ENCODE data around the gene BIRC7.

Gene BIRC7

GRCh38 chr20:63189322-63189642 is 46.4 kb upstream of the BIRC7 start:
- Histone ChIP-seq H3K9me3 (ENCODE audit: insufficient read depth, low read length) (peaks cover 10% of the 10 kb centered on the region; the same call in 1 of the 2 replicates), H3K9ac (ENCODE audit: insufficient read length, low read depth) (no peak overlapping the region), H3K4me3 (ENCODE audit: insufficient read length, low read depth) (no peak overlapping the region), H3K27me3 (ENCODE audit: insufficient read depth, insufficient read length) (peaks cover 4% of the 10 kb centered on the region), H3K4me1 (ENCODE audit: insufficient read depth, insufficient read length) (no peaks in the 10 kb centered on the region), H3K36me3 (ENCODE audit: insufficient read depth, insufficient read length, low read length) (peaks cover 2% of the 10 kb centered on the region)
- TF ChIP-seq SUZ12 (IDR thresholded peaks at IDR 0.05; ENCODE audit: extremely low read depth, insufficient read depth, insufficient read length) (no peak), YY1 (IDR thresholded peaks at IDR 0.05; ENCODE audit: insufficient read depth, insufficient read length) (no peak)
- no peak for DNase-seq (ENCODE audit: low read depth, low spot score)

- DNase-seq (ENCODE audit: low read depth, low spot score), result no peak
- Histone ChIP-seq H3K4me3 (ENCODE audit: insufficient read length, low read depth) (no peak overlapping the region), H3K4me1 (ENCODE audit: insufficient read depth, insufficient read length) (no peaks in the 10 kb centered on the region), H3K9ac (ENCODE audit: insufficient read length, low read depth) (no peak overlapping the region), H3K9me3 (ENCODE audit: insufficient read depth, low read length) (peaks cover 10% of the 10 kb centered on the region; the same call in 1 of the 2 replicates), H3K27me3 (ENCODE audit: insufficient read depth, insufficient read length) (peaks cover 4% of the 10 kb centered on the region), H3K36me3 (ENCODE audit: insufficient read depth, insufficient read length, low read length) (peaks cover 9% of the 10 kb centered on the region)
- TF ChIP-seq SUZ12 (IDR thresholded peaks at IDR 0.05; ENCODE audit: extremely low read depth, insufficient read depth, insufficient read length), result no peak
- no peak for TF ChIP-seq ZNF274 (IDR thresholded peaks at IDR 0.05; ENCODE audit: low read depth, low read length)
- no peak for TF ChIP-seq YY1 (IDR thresholded peaks at IDR 0.05; ENCODE audit: insufficient read depth, insufficient read length)
These were observed 45.7 kb upstream of the BIRC7 start for GRCh38 chr20:63189846-63190559.

- Histone ChIP-seq H3K9ac (ENCODE audit: insufficient read length, low read depth) (no peak overlapping the region), H3K4me3 (ENCODE audit: insufficient read length, low read depth) (no peak overlapping the region), H3K27me3 (ENCODE audit: insufficient read depth, insufficient read length) (peaks cover 4% of the 10 kb centered on the region), H3K9me3 (ENCODE audit: insufficient read depth, low read length) (peaks cover 4% of the 10 kb centered on the region; the same call in 1 of the 2 replicates), H3K36me3 (ENCODE audit: insufficient read depth, insufficient read length, low read length) (peaks cover 17% of the 10 kb centered on the region), H3K4me1 (ENCODE audit: insufficient read depth, insufficient read length) (no peaks in the 10 kb centered on the region)
- TF ChIP-seq ZNF274 (IDR thresholded peaks at IDR 0.05; ENCODE audit: low read depth, low read length) (no peak), SUZ12 (IDR thresholded peaks at IDR 0.05; ENCODE audit: extremely low read depth, insufficient read depth, insufficient read length) (no peak), YY1 (IDR thresholded peaks at IDR 0.05; ENCODE audit: insufficient read depth, insufficient read length) (no peak)
- no peak for DNase-seq (ENCODE audit: low read depth, low spot score)
These were observed 44.9 kb upstream of the BIRC7 start for GRCh38 chr20:63190828-63191227.

GRCh38 chr20:63191400-63191799 is 44.3 kb upstream of the BIRC7 start:
- H3K9me3 ChIP-seq (ENCODE audit: insufficient read depth, low read length), result no peaks in the 10 kb centered on the region
- TF ChIP-seq SUZ12 (IDR thresholded peaks at IDR 0.05; ENCODE audit: extremely low read depth, insufficient read depth, insufficient read length), result no peak
- TF ChIP-seq ZNF274 (IDR thresholded peaks at IDR 0.05; ENCODE audit: low read depth, low read length), result no peak
- no peak for TF ChIP-seq YY1 (IDR thresholded peaks at IDR 0.05; ENCODE audit: insufficient read depth, insufficient read length)
- peaks cover 4% of the 10 kb centered on the region for H3K27me3 ChIP-seq (ENCODE audit: insufficient read depth, insufficient read length)
- H3K36me3 ChIP-seq (ENCODE audit: insufficient read depth, insufficient read length, low read length), result peaks cover 23% of the 10 kb centered on the region
- no peak overlapping the region for H3K4me3 ChIP-seq (ENCODE audit: insufficient read length, low read depth)
- no peak for DNase-seq (ENCODE audit: low read depth, low spot score)
- no peaks in the 10 kb centered on the region for H3K4me1 ChIP-seq (ENCODE audit: insufficient read depth, insufficient read length)
- no peak overlapping the region for H3K9ac ChIP-seq (ENCODE audit: insufficient read length, low read depth)

- Histone ChIP-seq H3K36me3 (ENCODE audit: insufficient read depth, insufficient read length, low read length) (peaks cover 34% of the 10 kb centered on the region), H3K9ac (ENCODE audit: insufficient read length, low read depth) (no peak overlapping the region)
These were observed 43.0 kb upstream of the BIRC7 start for GRCh38 chr20:63192721-63193120.

GRCh38 chr20:63194007-63194796 is 41.5 kb upstream of the BIRC7 start:
- Histone ChIP-seq H3K4me1 (ENCODE audit: insufficient read depth, insufficient read length) (peaks cover 6% of the 10 kb centered on the region), H3K9me3 (ENCODE audit: insufficient read depth, low read length) (no peaks in the 10 kb centered on the region), H3K4me3 (ENCODE audit: insufficient read length, low read depth) (no peak overlapping the region), H3K9ac (ENCODE audit: insufficient read length, low read depth) (no peak overlapping the region), H3K27me3 (ENCODE audit: insufficient read depth, insufficient read length) (no peaks in the 10 kb centered on the region), H3K36me3 (ENCODE audit: insufficient read depth, insufficient read length, low read length) (peaks cover 44% of the 10 kb centered on the region)
- DNase-seq (ENCODE audit: low read depth, low spot score), result no peak
- no peak for TF ChIP-seq ZNF274 (IDR thresholded peaks at IDR 0.05; ENCODE audit: low read depth, low read length)
- no peak for TF ChIP-seq SUZ12 (IDR thresholded peaks at IDR 0.05; ENCODE audit: extremely low read depth, insufficient read depth, insufficient read length)
- no peak for TF ChIP-seq YY1 (IDR thresholded peaks at IDR 0.05; ENCODE audit: insufficient read depth, insufficient read length)

More at GRCh38 chr20:63192721-63193120, 43.0 kb upstream of the BIRC7 start:
- no peaks in the 10 kb centered on the region for H3K9me3 ChIP-seq (ENCODE audit: insufficient read depth, low read length)
- peaks cover 6% of the 10 kb centered on the region for H3K4me1 ChIP-seq (ENCODE audit: insufficient read depth, insufficient read length)
- H3K27me3 ChIP-seq (ENCODE audit: insufficient read depth, insufficient read length), result no peaks in the 10 kb centered on the region
- no peak overlapping the region for H3K4me3 ChIP-seq (ENCODE audit: insufficient read length, low read depth)
- TF ChIP-seq ZNF274 (IDR thresholded peaks at IDR 0.05; ENCODE audit: low read depth, low read length) (no peak), YY1 (IDR thresholded peaks at IDR 0.05; ENCODE audit: insufficient read depth, insufficient read length) (no peak), SUZ12 (IDR thresholded peaks at IDR 0.05; ENCODE audit: extremely low read depth, insufficient read depth, insufficient read length) (no peak)
- no peak for DNase-seq (ENCODE audit: low read depth, low spot score)

- Histone ChIP-seq H3K27me3 (ENCODE audit: insufficient read depth, insufficient read length) (no peaks in the 10 kb centered on the region), H3K4me1 (ENCODE audit: insufficient read depth, insufficient read length) (peaks cover 6% of the 10 kb centered on the region), H3K9ac (ENCODE audit: insufficient read length, low read depth) (no peak overlapping the region), H3K9me3 (ENCODE audit: insufficient read depth, low read length) (no peaks in the 10 kb centered on the region), H3K36me3 (ENCODE audit: insufficient read depth, insufficient read length, low read length) (peaks cover 50% of the 10 kb centered on the region), H3K4me3 (ENCODE audit: insufficient read length, low read depth) (no peak overlapping the region)
- no peak for TF ChIP-seq ZNF274 (IDR thresholded peaks at IDR 0.05; ENCODE audit: low read depth, low read length)
- TF ChIP-seq SUZ12 (IDR thresholded peaks at IDR 0.05; ENCODE audit: extremely low read depth, insufficient read depth, insufficient read length), result no peak
- TF ChIP-seq YY1 (IDR thresholded peaks at IDR 0.05; ENCODE audit: insufficient read depth, insufficient read length), result no peak
- no peak for DNase-seq (ENCODE audit: low read depth, low spot score)
These were observed 40.9 kb upstream of the BIRC7 start for GRCh38 chr20:63194797-63195173.

All from NT2/D1 (cell line).